Daoy (cell line): ENCODE results near the gene MME. TPM values are rescaled to one million over a fixed set of nuclear protein-coding genes. Genes with fewer than 3 reads are reported as not detected.
"Not testable (repeated sequence)": the region's sequence is repeated elsewhere in the genome, so short reads cannot be mapped to it uniquely, and the experiment has no call there.

Experiments
- DNase-seq: peaks from one replicate; pipeline ENCODE4 v3.0.0-alpha.2; 2015; ENCODE audit warnings: low read depth
- total RNA-seq: library from RNA; depleted of rRNA; stranded (reverse); fragments of >200 nt; shearing (Covaris generic); gene quantifications from 2 replicates; pipeline ENCODE4 v1.2.3, GENCODE V29; 2014

The MME gene
- total RNA-seq, 1 experiment from 2014 or later, result 6.4 TPM

GRCh38 chr3:155192957-155193746 is 113.0 kb downstream of the MME start:
- DNase-seq, result no peak

DNA sequence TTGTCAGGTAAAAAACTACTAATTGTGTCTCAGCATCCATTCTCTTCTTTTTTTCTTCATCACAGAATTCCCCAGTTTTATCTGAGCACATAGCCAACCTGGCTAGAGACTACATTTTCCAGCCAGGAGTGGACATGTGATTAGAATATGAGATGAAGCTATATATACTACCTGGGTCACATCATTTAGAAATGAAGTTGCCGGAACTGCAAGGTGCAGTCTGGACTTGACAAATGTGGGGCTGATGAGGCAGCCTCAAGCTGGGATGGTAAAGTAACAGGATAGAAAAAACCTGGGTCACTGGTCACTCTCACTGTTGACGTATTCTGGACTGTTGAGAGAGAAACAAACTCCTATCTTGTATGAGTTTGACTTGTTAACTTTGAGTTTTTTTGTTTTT is 113.7 kb downstream of the MME start:
- no peak for DNase-seq

DNA sequence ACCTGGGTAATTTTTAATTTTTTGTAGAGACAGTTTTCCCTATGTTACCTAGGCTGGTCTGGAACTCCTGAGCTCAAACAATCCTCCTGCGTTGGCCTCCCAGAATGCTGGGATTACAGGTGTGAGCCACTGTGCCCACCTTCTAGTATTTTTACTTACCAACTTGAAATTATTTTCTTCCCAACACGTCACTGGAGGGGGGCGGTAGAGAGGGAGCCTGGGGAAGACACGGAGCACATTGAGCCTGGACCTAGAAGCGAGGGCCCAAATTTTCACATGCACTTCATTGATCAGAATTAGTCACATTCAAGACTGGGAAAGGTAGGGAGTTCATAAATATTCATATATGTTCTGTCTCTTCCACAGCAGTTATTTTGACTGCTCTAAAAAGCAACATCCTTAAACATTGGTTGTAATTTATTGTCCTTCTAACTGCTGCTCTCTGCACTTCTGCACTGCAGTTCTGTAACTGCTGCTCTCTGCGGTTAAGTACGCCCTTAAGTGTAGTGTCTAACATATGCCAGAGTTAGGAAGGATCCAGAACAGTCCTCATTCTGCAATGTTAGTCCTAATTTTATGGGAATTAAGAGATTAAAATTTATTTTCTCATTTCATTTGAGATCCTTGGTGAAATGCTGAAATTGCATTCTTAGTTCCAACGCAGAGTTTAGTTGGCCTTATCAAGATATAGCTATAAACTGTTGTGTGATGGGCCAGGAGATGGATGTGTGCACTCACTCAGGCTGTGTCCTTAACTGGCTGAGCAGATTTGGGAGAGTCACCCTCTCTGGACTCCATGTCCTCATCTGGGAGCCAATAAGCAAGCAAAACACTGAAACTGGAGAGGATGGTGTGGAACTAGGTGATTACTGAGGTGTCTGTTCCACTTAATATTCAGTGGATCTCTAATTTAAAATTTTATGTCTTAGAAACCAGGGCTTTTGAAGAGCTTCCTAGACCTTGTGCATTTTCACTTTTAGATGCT is 115.1 kb downstream of the MME start:
- DNase-seq, result no peak

DNA sequence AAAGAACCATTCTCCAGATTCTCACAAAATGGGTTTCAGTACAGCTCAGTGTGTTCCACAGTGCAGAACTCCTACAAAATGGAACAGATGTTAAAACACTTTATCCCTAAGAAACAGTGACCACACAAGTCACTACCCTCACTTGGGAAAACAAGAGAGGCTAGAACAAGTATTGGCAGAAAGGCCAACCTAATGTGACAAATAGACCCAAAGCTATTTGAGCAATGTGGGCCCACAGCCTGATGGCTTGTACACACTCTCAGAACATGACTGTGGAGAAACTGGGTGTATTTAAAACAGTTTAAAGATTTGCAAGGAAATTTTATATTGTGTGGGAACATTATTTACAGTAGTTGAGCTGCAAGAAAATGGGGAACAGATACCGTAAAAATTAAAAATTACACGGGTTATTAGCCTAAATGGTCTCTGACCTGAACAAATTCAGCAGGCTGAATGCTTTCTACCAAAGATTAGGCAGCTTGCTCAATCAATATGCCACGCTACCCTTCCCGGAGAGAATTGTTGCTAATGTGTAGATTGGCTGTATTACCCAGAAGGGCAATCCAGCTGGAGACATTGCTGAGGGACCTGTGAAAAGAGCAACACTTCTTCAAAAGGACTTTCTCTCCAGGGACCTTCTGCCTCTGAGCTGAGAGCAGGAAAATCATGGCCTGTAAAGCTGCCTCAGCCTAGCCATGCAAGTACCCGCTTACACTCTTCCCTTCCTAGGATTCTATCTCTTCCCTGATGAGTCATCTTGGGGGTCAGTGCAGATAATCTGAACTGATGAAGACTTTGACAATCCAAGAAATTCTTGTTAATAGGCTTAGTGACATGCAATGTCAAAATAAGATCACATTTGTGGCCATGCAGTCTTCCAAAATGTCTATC is 116.3 kb downstream of the MME start:
- no peak for DNase-seq

DNA sequence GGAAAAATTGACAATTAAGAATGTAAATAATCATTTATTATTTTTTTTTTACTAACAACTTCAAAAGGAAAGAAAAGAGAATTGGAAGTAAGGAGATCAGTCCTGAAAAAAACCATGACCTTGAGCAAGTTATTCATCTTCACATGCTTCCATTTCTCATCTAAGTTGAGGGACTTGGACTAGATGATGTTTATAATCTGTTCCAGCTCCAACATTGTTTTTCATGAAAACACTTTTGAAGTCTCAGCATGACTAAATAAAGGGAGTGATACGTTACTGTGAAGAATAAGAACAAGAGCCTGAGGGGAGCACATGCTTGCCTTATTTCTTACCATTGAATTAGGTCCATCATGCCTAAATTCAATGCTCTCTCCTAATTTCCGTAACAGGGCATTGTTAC is 117.7 kb downstream of the MME start:
- no peak for DNase-seq

DNA sequence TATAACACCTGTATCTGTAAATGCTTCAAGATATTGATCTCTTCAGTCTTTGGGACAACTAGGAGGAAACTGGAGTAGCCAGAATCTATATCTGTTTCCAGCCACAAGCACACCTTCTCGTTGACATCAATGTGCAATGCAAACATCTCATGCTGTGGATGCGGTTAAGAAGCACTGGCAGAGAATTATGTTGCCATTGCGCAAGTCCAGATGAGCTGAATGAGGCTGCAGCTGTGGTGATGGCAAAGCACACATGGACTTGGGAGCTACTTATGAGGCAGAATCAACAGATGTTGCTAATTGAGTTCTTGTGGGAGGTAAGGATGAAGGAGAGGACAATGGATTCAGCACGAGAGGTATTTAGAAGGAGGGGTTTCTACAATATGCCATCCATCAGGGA is 122.5 kb downstream of the MME start:
- no peak for DNase-seq

GRCh38 chr3:155204851-155205250 is 124.7 kb downstream of the MME start:
- no peak for DNase-seq

DNA sequence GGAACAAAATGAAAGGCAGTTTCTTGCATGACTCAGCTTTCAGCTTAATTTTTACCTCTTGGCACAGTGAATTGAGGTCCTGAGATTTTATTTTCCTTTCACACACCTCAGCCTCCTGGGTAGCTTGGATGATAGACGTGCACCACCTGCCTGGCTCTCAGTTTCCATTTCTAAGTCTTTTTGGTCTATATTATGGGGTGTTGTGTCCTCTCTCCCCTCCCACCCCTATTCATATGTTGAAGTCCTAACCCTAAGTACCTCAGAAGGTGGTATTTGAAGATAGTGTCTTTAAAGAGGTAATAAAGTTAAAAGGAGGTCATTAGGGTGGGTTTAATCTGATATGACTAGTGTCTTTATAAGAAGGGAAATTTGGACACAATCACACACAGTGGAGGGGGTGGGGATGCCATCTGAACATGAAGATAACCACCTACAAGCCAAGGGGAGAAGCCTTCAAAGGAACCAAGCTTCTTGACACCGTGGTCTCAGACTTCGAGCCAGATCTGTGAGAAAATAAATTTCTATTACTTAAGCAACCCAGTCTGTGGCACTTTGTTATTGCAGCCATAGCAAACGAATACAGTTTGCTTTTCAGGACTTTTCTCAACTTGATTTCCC is 128.2 kb downstream of the MME start:
- no peak for DNase-seq

- no peak for DNase-seq
These were observed 130.6 kb downstream of the MME start for GRCh38 chr3:155210736-155211135.

DNA sequence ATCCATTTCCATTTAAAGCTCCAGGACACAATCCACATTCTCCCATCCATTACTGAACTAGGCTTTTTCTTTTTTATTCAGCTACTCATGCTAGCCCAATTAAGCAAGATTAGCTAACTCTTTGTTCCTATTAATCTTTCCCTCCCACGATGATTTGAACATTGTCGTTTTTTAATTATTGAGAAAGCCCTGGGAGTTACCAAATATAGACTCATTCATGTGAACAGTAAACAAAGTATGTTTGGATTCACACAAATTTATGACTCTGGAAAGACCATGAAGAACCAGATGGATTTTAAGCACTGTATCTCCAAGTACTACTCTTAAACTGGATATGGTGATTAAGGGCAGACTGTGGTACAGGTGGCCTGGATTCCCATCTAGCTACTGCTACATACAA is 131.1 kb downstream of the MME start:
- no peak for DNase-seq

DNA sequence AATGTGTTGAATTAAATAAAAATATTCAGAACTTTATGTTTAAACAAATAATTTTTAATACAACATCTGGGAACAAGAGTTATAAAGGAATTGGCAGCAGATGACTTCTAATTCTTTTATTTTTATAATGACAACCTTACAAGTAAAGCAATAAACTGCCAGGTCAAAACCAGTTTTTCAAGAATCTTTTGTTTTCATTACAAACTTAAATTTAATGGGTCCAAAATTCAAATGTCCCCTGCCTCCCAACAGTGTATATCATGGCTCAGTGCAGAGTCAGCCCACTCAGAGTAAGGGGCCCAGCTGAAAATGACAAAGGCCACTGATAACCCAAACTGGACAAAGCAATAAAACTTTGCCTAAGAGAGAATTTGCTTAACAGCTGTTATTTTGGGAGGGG is 131.8 kb downstream of the MME start:
- DNase-seq, result no peak

DNA sequence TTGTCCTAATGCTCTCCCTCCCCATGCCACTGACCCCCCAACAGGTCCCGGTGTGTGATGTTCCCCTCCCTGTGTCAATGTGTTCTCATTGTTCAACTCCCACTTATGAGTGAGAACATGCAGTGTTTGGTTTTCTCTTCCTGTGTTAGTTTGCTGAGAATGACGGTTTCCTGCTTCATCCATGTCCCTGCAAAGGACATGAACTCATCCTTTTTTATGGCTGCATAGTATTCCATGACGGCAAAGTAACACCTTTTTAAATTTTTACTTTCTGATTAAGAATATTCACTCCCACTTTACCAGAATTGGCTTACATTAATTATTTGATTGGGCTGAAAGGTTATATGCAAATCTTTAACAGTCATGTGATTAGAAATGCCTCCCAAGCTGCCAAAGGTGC is 135.9 kb downstream of the MME start:
- DNase-seq, result not testable (repeated sequence)

- no peak for DNase-seq
These were observed 137.5 kb downstream of the MME start for GRCh38 chr3:155217591-155217990.

- no peak for DNase-seq
These were observed 138.3 kb downstream of the MME start for GRCh38 chr3:155218462-155218861.

- no peak for DNase-seq
These were observed 139.0 kb downstream of the MME start for GRCh38 chr3:155219106-155219505.

GRCh38 chr3:155225417-155225816 is 145.3 kb downstream of the MME start:
- no peak for DNase-seq

DNA sequence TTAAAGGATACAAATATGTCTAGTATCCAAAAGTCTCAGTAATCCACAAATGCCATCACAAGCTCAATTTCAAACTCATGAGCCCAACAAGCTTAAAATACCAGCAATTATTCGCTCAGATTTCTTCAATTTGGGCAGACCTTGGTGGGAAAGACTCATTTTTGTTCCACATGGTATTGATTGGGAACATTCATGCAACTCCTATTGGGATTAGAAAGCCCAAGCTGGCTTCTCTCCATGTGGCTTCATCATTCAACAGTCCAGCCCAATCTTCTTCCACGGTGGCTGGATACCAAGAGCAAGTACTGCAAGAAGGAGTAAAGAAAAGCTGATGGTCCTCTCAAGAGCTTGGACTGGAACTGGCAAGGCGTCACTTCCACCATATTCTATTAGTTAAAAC is 147.0 kb downstream of the MME start:
- DNase-seq, result no peak

GRCh38 chr3:155228676-155229075 is 148.6 kb downstream of the MME start:
- DNase-seq, result no peak

DNA sequence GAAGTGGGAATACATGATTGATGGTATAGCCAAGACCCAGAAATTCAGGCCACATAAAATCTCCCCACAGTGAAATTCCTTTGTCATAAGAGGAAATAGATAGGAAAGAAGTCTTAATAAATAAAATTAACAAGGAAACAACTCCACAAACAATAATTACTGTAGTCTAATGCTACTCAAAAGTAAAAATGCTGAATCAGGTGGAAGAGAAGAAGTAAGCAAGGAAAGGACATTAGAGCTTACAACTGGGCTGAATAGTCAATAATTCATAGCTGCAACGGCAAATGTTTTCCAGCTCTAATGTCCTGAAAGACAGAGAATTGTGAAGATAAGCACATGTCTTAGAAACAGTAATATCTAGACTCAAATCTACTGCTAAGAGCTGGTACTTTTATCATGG is 149.0 kb downstream of the MME start:
- DNase-seq, result no peak

- no peak for DNase-seq
These were observed 150.3 kb downstream of the MME start for GRCh38 chr3:155230382-155230781.

GRCh38 chr3:155231792-155232191 is 151.7 kb downstream of the MME start:
- DNase-seq, result no peak
